ENCODE data around the gene HGF.
A peak's percentile ranks its signal among the peaks of the same experiment; 100 is the strongest.

HGF gene

DNA sequence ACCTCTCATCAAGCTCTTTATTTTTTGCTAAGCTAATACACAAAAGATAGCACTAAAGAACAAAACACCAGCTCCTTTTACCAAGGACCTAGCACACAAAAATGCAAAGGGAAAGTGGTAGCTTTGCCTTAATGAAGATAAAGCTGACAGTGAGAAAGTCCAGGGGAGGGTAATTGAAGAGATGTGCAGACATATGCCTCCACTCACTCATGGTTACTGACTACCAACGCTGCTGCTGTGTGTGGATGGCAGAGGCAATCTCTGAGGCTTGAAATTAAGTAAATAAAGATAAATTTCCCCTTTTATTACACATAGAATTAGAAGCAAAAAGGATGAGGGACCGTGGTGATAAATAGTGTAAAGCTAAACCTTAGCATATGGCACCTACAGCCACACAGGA is 87.0 kb downstream of the HGF start:
- no peak for DNase-seq (ENCODE audit: low read depth)

DNA sequence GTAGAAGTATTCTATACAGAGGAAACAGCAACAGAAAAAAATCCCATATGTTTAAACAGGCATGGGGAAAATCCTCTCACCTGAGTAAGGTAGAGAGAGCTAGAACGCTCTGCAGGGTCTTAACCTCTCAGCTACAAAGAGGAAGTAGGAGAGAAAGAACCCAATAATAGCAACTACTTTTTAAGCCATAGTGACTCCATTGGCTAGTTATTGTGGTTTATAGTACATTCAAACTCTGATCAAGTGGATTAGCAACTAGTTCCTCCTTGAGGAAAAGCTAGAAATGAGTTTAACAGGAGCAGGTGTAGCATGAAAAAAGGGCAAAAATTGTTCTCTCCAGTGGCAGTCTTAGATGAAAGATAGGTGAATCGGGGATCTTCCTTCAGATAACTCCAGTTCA is 89.7 kb downstream of the HGF start:
- DNase-seq (ENCODE audit: low read depth): no peak

DNA sequence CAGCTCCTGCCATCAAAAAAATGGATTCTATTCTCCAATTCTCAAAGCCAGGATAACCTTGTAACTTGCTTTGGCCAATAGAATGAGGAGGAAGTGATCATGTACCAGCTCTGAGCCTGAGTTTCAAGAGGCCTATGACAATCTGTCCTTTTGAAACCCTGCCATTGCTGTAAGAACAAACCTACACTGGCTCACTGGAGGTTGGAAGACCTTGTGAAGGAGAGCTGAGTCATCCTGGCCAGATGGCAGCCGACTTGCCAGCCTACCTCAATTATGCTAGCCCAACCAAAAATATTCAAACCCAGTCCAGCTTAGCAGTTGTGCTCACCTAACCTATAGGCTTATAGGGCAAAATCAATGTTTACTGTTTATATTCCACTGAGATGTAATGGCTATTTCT is 93.0 kb downstream of the HGF start:
- DNase-seq (ENCODE audit: low read depth): no peak

DNA sequence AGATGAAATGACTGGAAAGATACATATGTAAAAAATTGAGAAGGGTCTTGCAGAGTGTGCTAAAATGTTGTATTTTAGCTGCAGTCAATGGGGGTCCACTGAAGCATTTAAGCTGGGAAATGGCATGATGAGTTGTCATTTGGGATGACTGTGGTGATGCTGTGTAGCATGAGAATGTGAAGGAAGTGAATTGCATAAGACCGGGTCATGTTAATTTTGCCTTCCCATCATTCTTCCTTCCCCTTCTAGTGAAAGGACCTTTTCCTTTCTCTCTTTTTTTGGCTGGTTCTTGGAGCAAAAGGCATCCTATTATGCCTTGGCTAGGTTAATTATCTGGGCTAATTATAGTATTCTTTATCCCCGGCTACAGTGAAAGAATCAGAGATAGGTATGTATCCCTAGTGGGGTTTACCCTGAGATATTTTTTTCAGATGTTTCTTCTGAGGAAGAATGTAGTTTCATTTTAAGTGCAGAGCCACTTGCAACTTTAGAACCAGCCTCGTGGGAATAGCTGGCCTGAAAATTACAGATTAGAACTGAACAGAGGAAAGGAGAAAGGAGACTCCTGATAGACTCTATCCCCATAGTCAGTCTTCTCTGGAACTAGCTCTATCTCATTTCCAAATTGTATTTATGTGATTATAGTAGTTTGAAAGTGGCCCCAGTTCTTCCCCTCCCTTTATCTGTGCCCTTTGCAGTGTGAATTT is 93.6 kb downstream of the HGF start:
- no peak for DNase-seq (ENCODE audit: low read depth)

GRCh38 chr7:81674431-81674830 is 95.4 kb downstream of the HGF start:
- no peak for DNase-seq (ENCODE audit: low read depth)

- no peak for DNase-seq (ENCODE audit: low read depth)
These were observed 97.0 kb downstream of the HGF start for GRCh38 chr7:81672872-81673271.

DNA sequence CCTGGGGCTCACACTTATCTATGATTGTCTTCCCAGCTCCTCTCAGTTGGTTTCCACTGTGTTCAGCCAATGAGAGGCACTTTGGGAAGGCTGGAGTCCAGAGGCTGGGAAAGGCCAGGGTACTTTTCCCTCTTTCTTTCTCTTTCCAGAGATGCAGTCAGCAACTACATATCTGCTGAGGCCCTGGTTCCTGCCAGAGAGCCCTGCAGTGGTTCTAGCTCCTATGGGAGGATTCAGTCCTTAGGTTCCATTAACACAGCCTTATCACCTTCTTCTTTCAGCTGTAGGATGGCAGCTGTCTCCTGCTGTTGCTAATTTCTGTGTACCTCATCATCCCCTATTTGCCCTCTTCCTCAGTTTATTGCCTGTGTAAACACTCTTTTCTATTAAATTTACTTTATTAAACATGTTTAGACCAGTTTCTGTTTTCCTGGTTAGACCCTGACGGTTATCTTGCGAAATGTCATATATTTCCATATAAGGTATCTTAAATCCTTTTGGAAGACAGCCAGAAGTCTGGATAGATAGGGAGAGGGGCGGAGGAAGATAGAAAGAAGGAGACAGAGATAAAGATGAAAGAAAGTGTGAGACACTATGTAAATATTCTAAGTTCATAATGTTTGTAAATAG is 100.3 kb downstream of the HGF start:
- no peak for DNase-seq (ENCODE audit: low read depth)

DNA sequence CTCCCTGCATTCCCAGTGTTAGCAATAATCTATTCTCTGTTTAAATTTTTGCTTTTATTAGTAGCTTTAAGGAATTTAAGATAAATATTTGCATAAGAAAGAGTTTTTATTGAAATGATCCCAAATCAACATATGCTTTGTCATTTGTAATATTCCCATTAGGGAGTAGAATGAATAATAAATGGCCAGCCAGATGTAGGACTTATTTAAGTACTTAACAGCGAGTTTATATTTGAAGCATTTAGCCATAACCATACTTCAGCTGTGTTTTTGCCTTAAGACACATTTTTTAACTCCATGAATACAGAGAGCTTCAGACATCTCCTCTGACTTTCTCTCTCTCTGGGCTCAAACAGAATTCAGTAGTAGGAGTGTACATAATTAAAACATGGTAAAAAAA is 103.6 kb downstream of the HGF start:
- DNase-seq (ENCODE audit: low read depth): no peak

GRCh38 chr7:81665236-81665635 is 104.6 kb downstream of the HGF start:
- no peak for DNase-seq (ENCODE audit: low read depth)

GRCh38 chr7:81664304-81664703 is 105.5 kb downstream of the HGF start:
- no peak for DNase-seq (ENCODE audit: low read depth)

- DNase-seq (ENCODE audit: low read depth): peak; percentile 18
These were observed 107.3 kb downstream of the HGF start for GRCh38 chr7:81662531-81662930.

DNA sequence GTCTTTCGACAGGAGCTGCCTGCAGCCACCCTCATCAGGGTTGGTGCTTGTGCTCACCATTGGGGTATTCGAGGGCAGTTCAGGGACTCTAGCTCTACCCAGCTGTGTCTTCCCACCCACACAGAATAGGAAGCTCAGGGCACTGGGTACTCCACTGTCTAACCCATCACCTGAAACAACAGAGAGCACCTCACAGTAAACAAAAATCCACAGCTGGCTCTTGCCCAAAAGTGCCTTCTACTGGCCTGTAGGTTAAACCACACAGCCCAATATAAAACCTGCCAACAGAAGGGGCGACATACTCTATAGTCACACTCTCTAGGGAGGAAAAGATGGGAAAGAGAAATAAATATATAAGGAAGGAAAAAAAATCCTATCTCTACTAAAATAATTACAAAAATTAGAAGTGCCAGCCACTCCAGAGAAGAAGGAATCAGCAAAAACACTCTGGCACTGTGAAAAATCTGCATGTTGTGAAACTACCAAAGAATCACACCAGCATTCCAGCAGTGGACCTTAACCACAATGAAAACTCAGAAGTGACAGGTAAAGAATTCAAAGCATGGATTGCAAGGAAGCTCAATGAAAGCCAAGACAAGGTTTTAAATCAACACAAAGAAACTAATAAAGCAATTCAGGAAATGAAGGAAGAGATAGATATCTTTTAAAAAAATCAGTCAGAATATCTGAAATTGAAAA is 110.0 kb downstream of the HGF start:
- DNase-seq (ENCODE audit: low read depth): no peak

DNA sequence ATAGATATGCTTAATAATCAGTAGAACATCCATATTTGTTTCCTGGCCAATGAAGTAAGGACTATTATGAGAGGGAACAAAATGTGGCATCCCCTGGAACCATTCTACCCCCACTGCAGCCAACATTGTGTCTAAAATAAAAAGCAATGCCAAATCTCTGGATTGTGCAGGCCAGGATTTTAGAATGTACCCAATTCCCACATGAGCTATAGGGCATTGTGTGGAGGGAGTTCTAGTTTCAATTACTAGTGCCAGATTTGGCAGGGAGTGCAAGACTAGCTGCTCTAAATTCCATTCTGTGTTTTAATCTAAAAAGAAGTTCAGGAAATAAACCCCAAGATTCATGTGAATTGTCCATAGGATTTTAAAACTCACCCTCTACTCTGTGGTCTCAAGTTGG is 112.3 kb downstream of the HGF start:
- DNase-seq (ENCODE audit: low read depth): no peak

- DNase-seq (ENCODE audit: low read depth): no peak
These were observed 114.6 kb downstream of the HGF start for GRCh38 chr7:81655271-81655670.

GRCh38 chr7:81652225-81652624 is 117.6 kb downstream of the HGF start:
- no peak for DNase-seq (ENCODE audit: low read depth)
